ENCODE data around the gene IGLON5.

GRCh38 chr19:51326216-51327065 is 15.0 kb downstream of the IGLON5 start:
- TF ChIP-seq CTCF (conservative IDR thresholded peaks at IDR 0.05; ENCODE audit: low read length) (no peak), EZH2phosphoT487 (IDR thresholded peaks at IDR 0.05; ENCODE audit: borderline replicate concordance) (no peak)

Measured in Loucy (cell line).